PC-9 (cell line): ENCODE measurements around the gene DPYSL4. TPM values are rescaled to one million over a fixed set of nuclear protein-coding genes. Genes with fewer than 3 reads are reported as not detected.

ENCODE experiments used
- BruUV-seq: library from RNA; stranded (reverse); fragments of 400-500 nt; replicated peaks from 2 replicates; lab custom pipeline; 2021; lab: Mats Ljungman, UMichigan
- CTCF ChIA-PET: fragments of 300-600 bp; sonication (Branson Sonifier 250); formaldehyde crosslinking; loops from one replicate; lab custom pipeline; 2022; ENCODE audit warnings: antibody characterized with exemption; lab: Charles Lee
- POLR2A ChIA-PET: fragments of 300-600 bp; sonication (Branson Sonifier 250); formaldehyde crosslinking; loops from one replicate; lab custom pipeline; 2022; ENCODE audit warnings: antibody characterized with exemption; ENCODE audit not compliant: unreplicated experiment; lab: Charles Lee
- DNase-seq, 2 experiments: peaks; one replicate each; pipeline versions ENCODE4 v3.0.0 to v3.0.0-alpha.2; 2015 to 2022; ENCODE audit warnings: mixed read lengths in 1 of 2
- H2AFZ ChIP-seq: fragments of 200-600 bp; sonication (generic); 2 replicates; pipeline ENCODE4 v1.8.1; 2017; ENCODE audit warnings: antibody characterized with exemption
- H3F3A ChIP-seq: fragments of 200-600 bp; sonication (generic); 2 replicates; pipeline ENCODE4 v1.8.1; 2017; ENCODE audit warnings: antibody characterized with exemption, mild to moderate bottlenecking, low read depth; ENCODE audit not compliant: insufficient read depth
- H3K27ac ChIP-seq: fragments of 200-600 bp; sonication (generic); 2 replicates; pipeline ENCODE4 v1.6.1; 2016; ENCODE audit warnings: mixed run types
- H3K27me3 ChIP-seq: fragments of 200-600 bp; sonication (generic); 2 replicates; pipeline ENCODE4 v1.6.1; 2016; ENCODE audit warnings: low read depth, mixed run types; ENCODE audit not compliant: insufficient read depth
- H3K36me3 ChIP-seq: fragments of 200-600 bp; sonication (generic); 2 replicates; pipeline ENCODE4 v1.6.1; 2016; ENCODE audit warnings: low read depth, mixed run types
- H3K4me1 ChIP-seq: fragments of 200-600 bp; sonication (generic); replicated peaks from 2 replicates; pipeline ENCODE4 v1.6.1; 2016; ENCODE audit warnings: mixed run types; ENCODE audit not compliant: insufficient read depth
- H3K4me2 ChIP-seq: fragments of 200-600 bp; sonication (generic); 2 replicates; pipeline ENCODE4 v1.6.1; 2017; ENCODE audit warnings: mixed run types
- H3K4me3 ChIP-seq: fragments of 200-600 bp; sonication (generic); 2 replicates; pipeline ENCODE4 v1.6.1; 2016; ENCODE audit warnings: mixed run types
- H3K79me2 ChIP-seq: fragments of 200-600 bp; sonication (generic); 2 replicates; pipeline ENCODE4 v1.6.1; 2017; ENCODE audit warnings: low read depth, mixed run types
- H3K9me2 ChIP-seq: fragments of 200-600 bp; sonication (generic); 2 replicates; pipeline ENCODE4 v1.8.1; 2017; ENCODE audit warnings: mild to moderate bottlenecking; ENCODE audit not compliant: insufficient read depth
- H3K9me3 ChIP-seq: fragments of 200-600 bp; sonication (generic); 2 replicates; pipeline ENCODE4 v1.8.1; 2016; ENCODE audit warnings: low read depth; ENCODE audit not compliant: insufficient read depth
- H4K20me1 ChIP-seq: fragments of 200-600 bp; sonication (generic); 2 replicates; pipeline ENCODE4 v1.8.1; 2017; ENCODE audit not compliant: insufficient read depth
- EZH2 ChIP-seq: fragments of 200-600 bp; sonication (generic); IDR thresholded peaks from 2 replicates; pipeline ENCODE4 v1.8.0; 2017; ENCODE audit warnings: antibody characterized with exemption, low read depth
- intact Hi-C: fragments of 100-400 bp; cut with micrococcal nuclease; formaldehyde crosslinking; loops from one replicate; pipeline ENCODE4 v1.10.0; 2022; ENCODE audit not compliant: unreplicated experiment
- total RNA-seq: library from RNA; stranded (reverse); gene quantifications from 2 replicates; pipeline ENCODE4 v1.2.3, GENCODE V29; 2021
- TF ChIP-seq, protein P1 (sequence below): fragments of 200-600 bp; sonication (generic); conservative IDR thresholded peaks from 2 replicates; pipeline ENCODE4 v1.6.1; 2017; ENCODE audit warnings: mixed run types, antibody characterized with exemption, mild to moderate bottlenecking, moderate library complexity

The DPYSL4 gene
- total RNA-seq, 1 experiment from 2014 or later, result 4.8 TPM

DNA sequence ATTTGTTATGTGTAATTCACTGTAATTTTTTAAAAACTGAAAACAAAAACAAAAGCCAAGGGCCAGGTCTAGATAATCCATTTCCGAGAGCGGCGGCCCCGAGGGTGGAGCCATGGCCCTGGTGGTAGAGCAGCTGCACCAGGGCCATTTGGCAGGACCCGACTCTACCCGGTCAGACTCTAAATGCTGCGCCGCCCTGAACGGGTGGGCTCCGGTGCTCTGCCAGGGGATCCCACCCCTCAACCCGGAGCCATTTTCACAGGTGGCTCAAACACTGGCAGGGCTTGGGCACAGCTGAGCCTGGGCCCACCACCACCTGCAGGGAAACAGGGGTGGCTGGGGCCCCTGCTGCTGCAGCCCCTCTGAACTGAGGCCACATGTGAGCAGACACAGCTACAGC lies 56.9 kb downstream of the DPYSL4 start:
- Histone ChIP-seq H3K9me3 (no peaks in the 10 kb centered on the region), H3K36me3 (no peaks in the 10 kb centered on the region), H3K9me2 (no peaks in the 10 kb centered on the region), H3K27me3 (no peaks in the 10 kb centered on the region), H4K20me1 (no peaks in the 10 kb centered on the region), H3K4me3 (no peak overlapping the region), H3F3A (no peaks in the 10 kb centered on the region), H3K27ac (no peak overlapping the region), H3K4me1 (no peaks in the 10 kb centered on the region), H3K79me2 (no peaks in the 10 kb centered on the region), H3K4me2 (no peak overlapping the region), H2AFZ (no peak overlapping the region)
- CTCF ChIA-PET, result no interaction called here
- TF ChIP-seq, protein P1, sequence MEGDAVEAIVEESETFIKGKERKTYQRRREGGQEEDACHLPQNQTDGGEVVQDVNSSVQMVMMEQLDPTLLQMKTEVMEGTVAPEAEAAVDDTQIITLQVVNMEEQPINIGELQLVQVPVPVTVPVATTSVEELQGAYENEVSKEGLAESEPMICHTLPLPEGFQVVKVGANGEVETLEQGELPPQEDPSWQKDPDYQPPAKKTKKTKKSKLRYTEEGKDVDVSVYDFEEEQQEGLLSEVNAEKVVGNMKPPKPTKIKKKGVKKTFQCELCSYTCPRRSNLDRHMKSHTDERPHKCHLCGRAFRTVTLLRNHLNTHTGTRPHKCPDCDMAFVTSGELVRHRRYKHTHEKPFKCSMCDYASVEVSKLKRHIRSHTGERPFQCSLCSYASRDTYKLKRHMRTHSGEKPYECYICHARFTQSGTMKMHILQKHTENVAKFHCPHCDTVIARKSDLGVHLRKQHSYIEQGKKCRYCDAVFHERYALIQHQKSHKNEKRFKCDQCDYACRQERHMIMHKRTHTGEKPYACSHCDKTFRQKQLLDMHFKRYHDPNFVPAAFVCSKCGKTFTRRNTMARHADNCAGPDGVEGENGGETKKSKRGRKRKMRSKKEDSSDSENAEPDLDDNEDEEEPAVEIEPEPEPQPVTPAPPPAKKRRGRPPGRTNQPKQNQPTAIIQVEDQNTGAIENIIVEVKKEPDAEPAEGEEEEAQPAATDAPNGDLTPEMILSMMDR, result no peak
- no TSS peak for BruUV-seq
- intact Hi-C loops, result no loop called here
- POLR2A ChIA-PET, result no interaction called here
- DNase-seq, result no peak

DNA sequence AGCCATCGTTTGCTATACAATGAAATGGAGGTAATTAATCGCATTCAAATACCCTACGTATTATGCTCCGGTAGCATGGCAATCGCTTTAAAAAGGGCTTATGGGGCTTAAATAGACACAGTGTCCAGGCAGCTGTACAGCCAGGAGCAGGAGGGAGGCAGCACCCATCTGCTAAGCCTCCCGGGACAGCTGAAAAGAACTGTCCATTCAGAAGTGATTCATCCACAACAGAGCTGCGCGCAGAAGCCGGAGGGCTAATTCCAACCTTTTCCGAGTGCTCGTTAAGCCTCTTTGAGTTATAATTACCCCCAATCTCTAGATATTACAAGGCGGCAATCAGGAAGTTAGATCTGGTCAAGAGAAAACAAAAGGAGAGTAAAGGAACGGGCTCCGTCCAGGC lies 58.3 kb downstream of the DPYSL4 start:
- intact Hi-C loops, result no loop called here
- H2AFZ ChIP-seq, result no peak overlapping the region
- H3K9me2 ChIP-seq, result no peaks in the 10 kb centered on the region
- H3K27ac ChIP-seq, result no peak overlapping the region
- ChIA-PET POLR2A (no interaction called here), CTCF (no interaction called here)
- no peaks in the 10 kb centered on the region for H3K79me2 ChIP-seq
- H3F3A ChIP-seq, result no peaks in the 10 kb centered on the region
- no TSS peak for BruUV-seq
- no peaks in the 10 kb centered on the region for H3K9me3 ChIP-seq
- no peak overlapping the region for H3K4me3 ChIP-seq
- no peaks in the 10 kb centered on the region for H3K36me3 ChIP-seq
- no peaks in the 10 kb centered on the region for H3K27me3 ChIP-seq
- H3K4me1 ChIP-seq, result no peaks in the 10 kb centered on the region
- no peak overlapping the region for H3K4me2 ChIP-seq
- no peak for DNase-seq
- TF ChIP-seq, protein P1, result no peak
- TF ChIP-seq EZH2, result no peak
- H4K20me1 ChIP-seq, result no peaks in the 10 kb centered on the region

DNA sequence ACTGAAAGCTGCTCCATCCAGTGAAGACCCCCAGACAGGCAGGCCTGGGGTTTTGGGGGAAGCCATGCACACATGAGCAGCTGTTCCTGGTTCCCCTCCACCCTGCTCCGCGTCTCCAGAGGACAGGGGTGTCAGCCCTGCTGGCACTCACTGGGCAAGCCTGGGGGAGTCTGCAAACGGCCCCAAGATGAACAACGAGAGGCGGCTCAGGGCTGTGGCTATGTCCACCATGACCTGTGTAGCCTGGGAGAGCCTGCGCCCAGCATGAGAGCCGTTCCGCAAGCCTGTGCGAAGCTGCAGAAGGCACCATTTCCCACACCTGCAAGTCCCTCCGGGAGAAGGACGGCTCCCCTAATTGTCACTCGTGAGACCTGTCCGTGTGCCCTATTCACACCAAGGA lies 59.5 kb downstream of the DPYSL4 start:
- intact Hi-C loops, result no loop called here
- POLR2A ChIA-PET, result no interaction called here
- BruUV-seq, result no TSS peak

More for the DNA sequence above, 59.5 kb downstream of the DPYSL4 start:
- H3K36me3 ChIP-seq, result no peaks in the 10 kb centered on the region
- H3K27me3 ChIP-seq, result no peaks in the 10 kb centered on the region
- TF ChIP-seq, protein P1, result no peak
- no peak for TF ChIP-seq EZH2
- H4K20me1 ChIP-seq, result no peaks in the 10 kb centered on the region
- no peaks in the 10 kb centered on the region for H3F3A ChIP-seq
- no peaks in the 10 kb centered on the region for H3K9me2 ChIP-seq
- no peaks in the 10 kb centered on the region for H3K4me1 ChIP-seq
- no peak overlapping the region for H3K4me3 ChIP-seq
- H3K27ac ChIP-seq, result no peak overlapping the region
- CTCF ChIA-PET, result no interaction called here
- H3K4me2 ChIP-seq, result no peak overlapping the region
- no peak overlapping the region for H2AFZ ChIP-seq
- DNase-seq, result no peak
- no peaks in the 10 kb centered on the region for H3K79me2 ChIP-seq
- H3K9me3 ChIP-seq, result no peaks in the 10 kb centered on the region
